HG03565 (cell line): ENCODE results near the gene OTUD3.
"Not testable (repeated sequence)": the region's sequence is repeated elsewhere in the genome, so short reads cannot be mapped to it uniquely, and the experiment has no call there.

Experiments
- ATAC-seq: cut with Tn5 transposase; IDR thresholded peaks from one replicate; pipeline ENCODE4 v1.9.1; 2021; ENCODE audit warnings: mild to moderate bottlenecking, moderate library complexity; ENCODE audit not compliant: unreplicated experiment

Gene OTUD3

DNA sequence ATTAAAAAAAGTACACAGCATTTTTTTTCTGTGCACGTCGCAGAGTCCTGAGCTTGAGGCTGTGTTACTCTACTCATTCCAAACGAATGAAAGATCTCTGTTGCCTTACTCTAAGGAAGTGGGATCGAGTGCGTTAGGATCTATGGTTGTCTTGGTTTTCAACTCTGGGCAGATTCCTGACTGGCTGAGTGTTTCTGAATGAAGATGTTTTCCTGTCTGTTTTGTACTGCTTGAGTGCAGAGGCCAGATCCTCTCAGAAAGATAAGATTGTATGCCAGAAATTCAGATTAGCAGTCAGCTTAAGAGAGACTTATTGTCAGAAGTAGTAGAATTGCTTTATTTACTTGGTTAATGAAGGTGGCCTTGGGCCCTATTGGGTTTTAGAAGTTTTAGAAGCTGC, 27.2 kb downstream of the OTUD3 start:
- no peak for ATAC-seq

DNA sequence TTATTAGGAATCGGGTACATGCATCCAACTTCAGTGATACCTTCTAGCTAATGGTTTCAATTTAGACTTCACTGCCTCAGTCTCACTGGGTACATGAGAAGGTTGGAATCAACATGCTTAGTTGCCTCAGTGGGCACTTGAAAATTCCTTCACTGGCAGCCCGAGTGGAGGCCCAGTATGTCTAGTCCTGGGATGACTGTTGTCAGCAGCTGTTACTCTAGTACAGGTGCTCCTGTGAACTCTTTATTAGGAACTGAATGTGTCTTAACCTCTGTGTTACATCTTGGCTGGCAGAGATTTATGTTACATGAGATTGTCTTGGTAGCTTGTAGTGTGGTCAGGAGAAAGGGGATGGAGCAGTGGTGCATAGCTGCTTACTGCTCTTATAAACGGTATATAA, 27.8 kb downstream of the OTUD3 start:
- no peak for ATAC-seq

- no peak for ATAC-seq
Observed at GRCh38 chr1:19910650-19911049, 28.5 kb downstream of the OTUD3 start.

- ATAC-seq, result no peak
Observed at GRCh38 chr1:19918057-19918456, 35.9 kb downstream of the OTUD3 start.

GRCh38 chr1:19920132-19920710, 38.0 kb downstream of the OTUD3 start:
- ATAC-seq, result no peak

- ATAC-seq, result no peak
Observed at GRCh38 chr1:19921310-19921709, 39.1 kb downstream of the OTUD3 start.

- no peak for ATAC-seq
Observed at GRCh38 chr1:19922015-19922688, 40.0 kb downstream of the OTUD3 start.

GRCh38 chr1:19923137-19923952, 41.1 kb downstream of the OTUD3 start, which contains the start of gene PLA2G2E:
PLA2G2E (minus strand) TSS chr1:19923617; CDS start chr1:19923559, 58 bp downstream.
- no peak for ATAC-seq

- no peak for ATAC-seq
Observed at GRCh38 chr1:19923953-19924346, 41.8 kb downstream of the OTUD3 start.

DNA sequence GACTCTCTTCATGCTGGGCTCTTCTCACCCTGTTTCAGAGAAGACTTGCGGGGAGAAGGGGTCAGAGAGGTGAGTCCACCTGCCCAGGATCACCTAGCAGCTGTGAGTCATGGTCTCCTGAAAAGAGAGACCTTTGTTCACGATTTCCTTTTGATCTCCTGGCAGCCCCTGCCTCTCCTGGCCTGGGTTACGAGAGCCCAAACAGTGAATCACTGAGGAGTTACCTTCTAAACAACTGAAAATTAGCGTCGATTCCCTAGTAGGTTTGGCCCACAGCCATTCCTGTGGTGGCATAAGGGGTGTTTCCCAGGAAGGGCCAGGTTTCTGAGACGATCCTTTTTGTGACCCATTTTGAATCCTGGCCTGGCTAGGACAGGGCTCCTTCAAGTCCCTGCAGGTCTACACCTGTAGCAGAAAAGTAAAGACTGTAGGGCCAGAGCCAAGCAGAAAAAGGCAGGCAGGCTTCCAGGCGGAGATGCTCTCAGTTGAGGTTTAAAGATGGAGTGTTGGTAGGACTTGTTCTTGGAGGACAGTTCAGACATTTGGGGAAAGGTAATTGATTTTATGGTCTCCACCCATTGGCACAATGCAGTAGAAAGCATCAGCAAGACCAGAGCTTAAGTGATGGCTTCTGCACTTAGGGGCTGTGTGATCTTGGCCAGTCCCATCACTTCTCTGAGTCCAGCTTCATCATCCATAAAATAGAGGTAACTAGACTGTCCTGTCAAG, 43.3 kb downstream of the OTUD3 start:
- no peak for ATAC-seq

- ATAC-seq, result no peak
Observed at GRCh38 chr1:19926296-19927129, 44.3 kb downstream of the OTUD3 start.

DNA sequence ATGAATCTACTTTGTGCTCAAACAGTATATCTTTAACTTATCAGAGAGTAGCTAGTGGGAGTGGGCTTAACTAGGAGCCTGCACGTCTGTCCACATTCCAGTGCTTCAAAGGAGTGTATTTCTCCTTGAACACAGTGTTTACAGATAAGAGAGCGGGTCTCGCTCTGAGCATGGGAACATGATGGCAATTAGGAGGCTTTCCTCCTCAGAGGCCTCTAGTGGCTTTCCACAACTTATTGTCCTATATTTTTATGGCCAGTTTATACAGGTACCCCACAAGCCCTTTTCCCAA, 44.9 kb downstream of the OTUD3 start:
- ATAC-seq, result not testable (repeated sequence)

GRCh38 chr1:19932866-19933265, 50.7 kb downstream of the OTUD3 start:
- ATAC-seq, result no peak

DNA sequence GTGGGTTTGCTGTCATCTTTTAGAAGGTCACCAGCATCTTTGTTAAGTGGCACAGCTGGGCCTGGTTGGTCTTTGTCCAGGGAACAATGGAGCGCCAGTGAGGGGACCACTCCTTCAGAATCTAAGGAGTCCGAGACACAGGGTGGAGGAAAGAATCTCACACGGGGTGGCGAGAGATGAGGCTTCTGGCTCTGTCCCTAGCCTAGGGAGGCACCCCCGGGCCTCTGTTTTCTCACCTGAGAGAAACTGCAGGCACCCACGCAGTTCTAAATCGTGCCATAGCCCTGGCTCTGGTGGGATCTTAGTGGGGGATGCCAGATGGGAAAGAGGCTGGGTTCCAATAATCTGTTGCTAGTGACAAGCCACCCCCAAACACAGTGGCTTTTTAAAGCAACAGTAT, 52.1 kb downstream of the OTUD3 start:
- ATAC-seq, result no peak

- no peak for ATAC-seq
Observed at GRCh38 chr1:19936061-19936750, 54.0 kb downstream of the OTUD3 start.

DNA sequence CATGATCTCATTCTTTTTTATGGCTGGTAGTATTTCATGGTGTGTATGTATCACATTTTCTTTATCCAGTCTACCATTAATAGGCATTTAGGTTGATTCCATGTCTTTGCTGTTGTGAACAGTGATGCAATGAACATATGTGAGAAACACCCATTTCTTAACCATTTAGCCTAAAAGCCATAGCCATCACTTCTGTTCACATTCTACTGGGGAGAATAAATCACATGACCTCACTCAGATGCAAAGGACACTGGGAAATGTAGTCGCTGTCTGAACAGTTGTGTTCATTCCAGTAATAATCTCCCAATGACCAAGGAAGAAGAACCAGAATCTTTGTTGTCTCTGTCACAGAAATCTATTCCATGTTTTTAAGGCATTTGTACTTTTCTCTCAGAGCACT, 56.3 kb downstream of the OTUD3 start:
- no peak for ATAC-seq

- no peak for ATAC-seq
Observed at GRCh38 chr1:19940486-19941205, 58.5 kb downstream of the OTUD3 start.

DNA sequence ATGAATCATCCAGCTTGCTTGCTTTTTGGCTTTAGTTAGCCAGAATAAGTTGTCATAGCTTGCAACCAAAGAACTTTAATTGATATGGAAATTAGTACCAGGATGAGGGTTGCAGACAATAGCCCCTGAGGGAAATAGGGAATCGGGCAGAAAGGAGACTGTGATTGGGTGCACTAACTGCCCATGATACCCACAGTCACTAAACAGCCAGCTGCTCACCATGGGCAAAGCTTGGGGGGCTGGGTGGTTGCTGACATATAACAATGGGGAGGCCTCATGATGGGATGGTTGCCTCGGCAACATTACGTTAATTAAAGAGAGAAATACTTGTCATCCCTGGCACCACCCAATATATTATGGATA, 59.0 kb downstream of the OTUD3 start:
- no peak for ATAC-seq

GRCh38 chr1:19942088-19942487, 59.9 kb downstream of the OTUD3 start:
- ATAC-seq, result no peak
